GM12892 (cell line): ENCODE data around the gene NLGN3. TPM values are rescaled to one million over a fixed set of nuclear protein-coding genes. Genes with fewer than 3 reads are reported as not detected.

Experiments
- DNase-seq: peaks from one replicate; pipeline ENCODE4 v3.0.0; 2011; ENCODE audit not compliant: insufficient read length
- FAIRE-seq: peaks from 2 replicates; lab custom pipeline; 2011; peaks lifted over from hg19 to GRCh38; lab: Jason Lieb, UNC
- POLR2A ChIP-seq: IDR thresholded peaks from 2 replicates; pipeline ENCODE4 v1.6.1; 2011; ENCODE audit warnings: low read depth, low read length, control low read depth
- POLR2AphosphoS5 ChIP-seq: IDR thresholded peaks from 2 replicates; pipeline ENCODE4 v1.6.1; 2011; ENCODE audit warnings: low read depth, low read length, control low read depth
- TAF1 ChIP-seq: IDR thresholded peaks from 2 replicates; pipeline ENCODE4 v1.6.1; 2011; ENCODE audit warnings: low read depth, mild to moderate bottlenecking, control low read depth, low read length, borderline replicate concordance
- polyA plus RNA-seq: library from polyadenylated mRNA; unstranded; fragments of >200 nt; gene quantifications from one replicate; pipeline ENCODE4 v1.2.1, GENCODE V29; 2012; ENCODE audit warnings: missing spikeins, inconsistent platforms; ENCODE audit not compliant: missing spikeins

NLGN3 gene
- 1.1 TPM for polyA plus RNA-seq

GRCh38 chrX:71144651-71145050 lies at the start of gene NLGN3:
Gene NLGN3 (plus strand): TSS chrX:71144841. CDS start chrX:71147750, 2,909 bp downstream.
- DNase-seq (no peak), FAIRE-seq (no peak)
- TF ChIP-seq TAF1, result no peak
- TF ChIP-seq POLR2A, result no peak
- no peak for TF ChIP-seq POLR2AphosphoS5

GRCh38 chrX:71095033-71095432 lies 49.6 kb upstream of the NLGN3 start:
- FAIRE-seq (no peak), DNase-seq (no peak)
- TF ChIP-seq POLR2AphosphoS5 (no peak), POLR2A (no peak), TAF1 (no peak)

GRCh38 chrX:71095555-71095980 lies 49.1 kb upstream of the NLGN3 start, which contains the start of gene FOXO4:
Gene FOXO4 (plus strand): TSS chrX:71095851. CDS start chrX:71096529, 678 bp downstream.
- peak; percentile 85 for DNase-seq
- TF ChIP-seq POLR2A (no peak), TAF1 (no peak), POLR2AphosphoS5 (no peak)
- peak; percentile 98 for FAIRE-seq

- no peak for DNase-seq
- no peak for FAIRE-seq
Measured at GRCh38 chrX:71095981-71096759, 48.5 kb upstream of the NLGN3 start.

DNA sequence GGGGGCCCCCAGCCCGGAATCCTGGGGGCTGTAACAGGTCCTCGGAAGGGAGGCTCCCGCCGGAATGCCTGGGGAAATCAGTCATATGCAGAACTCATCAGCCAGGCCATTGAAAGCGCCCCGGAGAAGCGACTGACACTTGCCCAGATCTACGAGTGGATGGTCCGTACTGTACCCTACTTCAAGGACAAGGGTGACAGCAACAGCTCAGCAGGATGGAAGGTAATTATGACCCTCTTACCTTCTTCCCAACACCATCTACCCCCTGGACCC lies 47.9 kb upstream of the NLGN3 start:
- TF ChIP-seq POLR2A (no peak), POLR2AphosphoS5 (no peak), TAF1 (no peak)
- FAIRE-seq (peak; percentile 82), DNase-seq (no peak)

More at GRCh38 chrX:71095981-71096759, 48.5 kb upstream of the NLGN3 start:
- TF ChIP-seq POLR2A (no peak), TAF1 (no peak), POLR2AphosphoS5 (no peak)

GRCh38 chrX:71098302-71098701 lies 46.3 kb upstream of the NLGN3 start:
- TF ChIP-seq POLR2A (no peak), TAF1 (no peak), POLR2AphosphoS5 (no peak)
- DNase-seq (no peak), FAIRE-seq (peak; percentile 83)

- no peak for TF ChIP-seq TAF1
- TF ChIP-seq POLR2A, result no peak
- no peak for TF ChIP-seq POLR2AphosphoS5
- DNase-seq (no peak), FAIRE-seq (peak; percentile 30)
Measured at GRCh38 chrX:71098951-71099506, 45.6 kb upstream of the NLGN3 start.

- no peak for TF ChIP-seq POLR2AphosphoS5
- no peak for FAIRE-seq
- no peak for DNase-seq
Measured at GRCh38 chrX:71099736-71100135, 44.9 kb upstream of the NLGN3 start.

DNA sequence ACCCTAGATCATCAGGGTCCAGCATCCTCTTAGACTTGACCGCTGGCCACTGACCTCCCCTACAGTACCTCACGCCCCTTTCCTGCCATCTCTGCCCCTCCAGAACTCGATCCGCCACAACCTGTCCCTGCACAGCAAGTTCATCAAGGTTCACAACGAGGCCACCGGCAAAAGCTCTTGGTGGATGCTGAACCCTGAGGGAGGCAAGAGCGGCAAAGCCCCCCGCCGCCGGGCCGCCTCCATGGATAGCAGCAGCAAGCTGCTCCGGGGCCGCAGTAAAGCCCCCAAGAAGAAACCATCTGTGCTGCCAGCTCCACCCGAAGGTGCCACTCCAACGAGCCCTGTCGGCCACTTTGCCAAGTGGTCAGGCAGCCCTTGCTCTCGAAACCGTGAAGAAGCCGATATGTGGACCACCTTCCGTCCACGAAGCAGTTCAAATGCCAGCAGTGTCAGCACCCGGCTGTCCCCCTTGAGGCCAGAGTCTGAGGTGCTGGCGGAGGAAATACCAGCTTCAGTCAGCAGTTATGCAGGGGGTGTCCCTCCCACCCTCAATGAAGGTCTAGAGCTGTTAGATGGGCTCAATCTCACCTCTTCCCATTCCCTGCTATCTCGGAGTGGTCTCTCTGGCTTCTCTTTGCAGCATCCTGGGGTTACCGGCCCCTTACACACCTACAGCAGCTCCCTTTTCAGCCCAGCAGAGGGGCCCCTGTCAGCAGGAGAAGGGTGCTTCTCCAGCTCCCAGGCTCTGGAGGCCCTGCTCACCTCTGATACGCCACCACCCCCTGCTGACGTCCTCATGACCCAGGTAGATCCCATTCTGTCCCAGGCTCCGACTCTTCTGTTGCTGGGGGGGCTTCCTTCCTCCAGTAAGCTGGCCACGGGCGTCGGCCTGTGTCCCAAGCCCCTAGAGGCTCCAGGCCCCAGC lies 43.8 kb upstream of the NLGN3 start:
- no peak for TF ChIP-seq POLR2A
- TF ChIP-seq TAF1, result no peak
- TF ChIP-seq POLR2AphosphoS5, result no peak
- no peak for DNase-seq
- no peak for FAIRE-seq

GRCh38 chrX:71102292-71102691 lies 42.3 kb upstream of the NLGN3 start:
- FAIRE-seq (no peak), DNase-seq (no peak)
- TF ChIP-seq POLR2AphosphoS5, result no peak
- TF ChIP-seq POLR2A, result no peak
- no peak for TF ChIP-seq TAF1
